IMR-90 (cell line): Measurements from ENCODE around the gene ALLC. TPM values are rescaled to one million over a fixed set of nuclear protein-coding genes. Genes with fewer than 3 reads are reported as not detected.

Experiments used
- ATAC-seq: fragments of 200-7000 bp; cut with Tn5 transposase; 2 replicates; pipeline ENCODE4 v1.9.1; 2020; ENCODE audit warnings: low read depth, mild to moderate bottlenecking, moderate library complexity
- BruUV-seq: library from RNA; stranded (reverse); fragments of 400-500 nt; replicated peaks from 2 replicates; lab custom pipeline; 2021; lab: Mats Ljungman, UMichigan
- CTCF ChIA-PET: fragments of 300-600 bp; formaldehyde crosslinking; extraction: SDS; loops from one replicate; lab custom pipeline; 2021; ENCODE audit warnings: antibody characterized with exemption; lab: Yijun Ruan, JAX
- POLR2A ChIA-PET: fragments of 300-600 bp; sonication (Branson Sonifier 250); formaldehyde crosslinking; loops from one replicate; lab custom pipeline; 2022; ENCODE audit warnings: antibody characterized with exemption; ENCODE audit not compliant: unreplicated experiment; lab: Charles Lee
- DNase-seq: peaks from one replicate; pipeline ENCODE4 v3.0.0; 2013
- H2AFZ ChIP-seq: replicated peaks from 2 replicates; pipeline ENCODE3; 2013; ENCODE audit warnings: low read length, mild to moderate bottlenecking; ENCODE audit not compliant: poor library complexity
- H2AK5ac ChIP-seq: 2 replicates; pipeline ENCODE4 v1.6.1; 2013; ENCODE audit warnings: low read depth, low read length, inconsistent platforms
- H2AK9ac ChIP-seq: replicated peaks from 2 replicates; pipeline ENCODE3; 2013; ENCODE audit warnings: mild to moderate bottlenecking, low read depth, low read length, moderate library complexity; ENCODE audit not compliant: poor library complexity
- H2BK120ac ChIP-seq: 2 replicates; pipeline ENCODE4 v1.6.1; 2013; ENCODE audit warnings: low read depth, low read length, inconsistent platforms
- H2BK15ac ChIP-seq: 3 replicates; pipeline ENCODE4 v1.6.1; 2013; ENCODE audit warnings: low read depth, low read length, inconsistent platforms
- H2BK20ac ChIP-seq: 2 replicates; pipeline ENCODE4 v1.6.1; 2013; ENCODE audit warnings: low read depth, mild to moderate bottlenecking, inconsistent platforms, low read length, moderate library complexity
- H2BK5ac ChIP-seq: 2 replicates; pipeline ENCODE4 v1.6.1; 2013; ENCODE audit warnings: mild to moderate bottlenecking, low read depth, low read length, inconsistent platforms; ENCODE audit not compliant: poor library complexity, severe bottlenecking
- H3K14ac ChIP-seq: replicated peaks from 2 replicates; pipeline ENCODE4 v1.6.1; 2013; ENCODE audit warnings: low read depth, low read length, inconsistent platforms
- H3K18ac ChIP-seq: 2 replicates; pipeline ENCODE4 v1.6.1; 2013; ENCODE audit warnings: low read depth, low read length, control low read depth
- H3K23ac ChIP-seq: 2 replicates; pipeline ENCODE4 v1.6.1; 2013; ENCODE audit warnings: low read depth, low read length, inconsistent platforms
- H3K27ac ChIP-seq: 2 replicates; pipeline ENCODE4 v1.5.1; 2013; ENCODE audit warnings: mild to moderate bottlenecking, control low read depth, low read length; ENCODE audit not compliant: insufficient read depth
- H3K27me3 ChIP-seq: 2 replicates; pipeline ENCODE4 v1.6.1; 2013; ENCODE audit warnings: low read length; ENCODE audit not compliant: control insufficient read depth, insufficient read depth
- H3K36me3 ChIP-seq: 2 replicates; pipeline ENCODE4 v1.6.1; 2013; ENCODE audit warnings: low read length, mixed read lengths; ENCODE audit not compliant: control insufficient read depth, insufficient read depth
- H3K4ac ChIP-seq: 2 replicates; pipeline ENCODE4 v1.6.1; 2013; ENCODE audit warnings: low read depth, low read length, inconsistent platforms
- H3K4me1 ChIP-seq: 2 replicates; pipeline ENCODE4 v1.6.1; 2013; ENCODE audit warnings: low read length, mixed read lengths; ENCODE audit not compliant: control insufficient read depth, insufficient read depth
- H3K4me2 ChIP-seq: 2 replicates; pipeline ENCODE4 v1.6.1; 2013; ENCODE audit warnings: low read depth, mild to moderate bottlenecking, control low read depth, low read length, moderate library complexity
- H3K4me3 ChIP-seq: 2 replicates; pipeline ENCODE4 v1.5.1; 2013; ENCODE audit warnings: low read depth, mild to moderate bottlenecking, control low read depth, low read length, moderate library complexity; ENCODE audit not compliant: insufficient read depth
- H3K56ac ChIP-seq: 2 replicates; pipeline ENCODE4 v1.6.1; 2013; ENCODE audit warnings: low read length, inconsistent platforms; ENCODE audit not compliant: insufficient read depth; ENCODE audit errors: extremely low read depth
- H3K79me1 ChIP-seq, 2 experiments: 2 replicates each; pipeline ENCODE4 v1.6.1; 2013; ENCODE audit warnings: low read length in 2 of 2, inconsistent platforms in 1 of 2, low read depth in 1 of 2
- H3K9ac ChIP-seq: 2 replicates; pipeline ENCODE4 v1.6.1; 2013; ENCODE audit warnings: low read depth, low read length, control low read depth
- H3K9me1 ChIP-seq: 2 replicates; pipeline ENCODE4 v1.6.1; 2013; ENCODE audit warnings: low read length, inconsistent platforms; ENCODE audit not compliant: insufficient read depth
- H3K9me3 ChIP-seq: 2 replicates; pipeline ENCODE4 v1.6.1; 2013; ENCODE audit warnings: low read length; ENCODE audit not compliant: control insufficient read depth, insufficient read depth
- H4K20me1 ChIP-seq: 2 replicates; pipeline ENCODE4 v1.6.1; 2013; ENCODE audit warnings: low read length, inconsistent platforms; ENCODE audit not compliant: insufficient read depth
- H4K5ac ChIP-seq: 2 replicates; pipeline ENCODE4 v1.6.1; 2013; ENCODE audit warnings: mild to moderate bottlenecking, low read depth, low read length, control low read depth
- H4K8ac ChIP-seq, 2 experiments: 2 replicates each; pipeline ENCODE4 v1.6.1; 2013; ENCODE audit warnings: low read depth in 2 of 2, low read length in 2 of 2, control low read depth in 1 of 2, inconsistent platforms in 1 of 2
- H4K91ac ChIP-seq: 2 replicates; pipeline ENCODE4 v1.6.1; 2013; ENCODE audit warnings: low read depth, low read length, inconsistent platforms; ENCODE audit not compliant: insufficient read depth
- BHLHE40 ChIP-seq: fragments of 150-350 bp; IDR thresholded peaks from 2 replicates; pipeline ENCODE4 v1.6.1; 2016; ENCODE audit warnings: mild to moderate bottlenecking, low read depth, low read length
- CEBPB ChIP-seq: IDR thresholded peaks from 2 replicates; pipeline ENCODE4 v1.6.1; 2012; ENCODE audit warnings: low read depth, low read length, improper control_type of control experiment
- CTCF ChIP-seq: conservative IDR thresholded peaks from 2 replicates; pipeline ENCODE4 v1.5.1; 2012; ENCODE audit warnings: mild to moderate bottlenecking, low read depth, low read length, improper control_type of control experiment
- FOS ChIP-seq: fragments of 150-350 bp; IDR thresholded peaks from 2 replicates; pipeline ENCODE4 v1.6.1; 2016; ENCODE audit warnings: low read depth, low read length
- MXI1 ChIP-seq: IDR thresholded peaks from 2 replicates; pipeline ENCODE4 v1.6.1; 2012; ENCODE audit warnings: low read depth, mild to moderate bottlenecking, low read length, moderate library complexity, borderline replicate concordance
- RFX5 ChIP-seq: IDR thresholded peaks from 2 replicates; pipeline ENCODE4 v1.8.0; 2012; ENCODE audit warnings: low read depth, mild to moderate bottlenecking, low read length, moderate library complexity
- SMC3 ChIP-seq: fragments of 150-350 bp; IDR thresholded peaks from 2 replicates; pipeline ENCODE4 v1.6.1; 2016; ENCODE audit warnings: low read depth, mild to moderate bottlenecking, antibody characterized with exemption, low read length, moderate library complexity
- WGBS, 2 experiments: methylation state at CpG; one replicate each; pipeline versions ENCODE4 v1.1.5 to v1.1.7; 2013; ENCODE audit warnings: missing lambda C conversion rate in 2 of 2; ENCODE audit not compliant: insufficient read length in 1 of 2; ENCODE audit errors: extremely low coverage in 2 of 2; 5-methylcytosine and 5-hydroxymethylcytosine counted together
- dilution Hi-C: fragments of 300-500 bp; cut with HindIII; formaldehyde crosslinking; loops from one replicate; pipeline ENCODE4 v1.14.3; 2018; ENCODE audit warnings: low sequenced_read_pairs; ENCODE audit not compliant: unreplicated experiment
- in situ Hi-C: fragments of 300-500 bp; cut with MboI; formaldehyde crosslinking; loops from 3 replicates; pipeline ENCODE4 v1.14.3; 2019; ENCODE audit warnings: low sequenced_read_pairs, inconsistent platforms, mixed read lengths
- intact Hi-C: fragments of 100-400 bp; cut with micrococcal nuclease; formaldehyde crosslinking; loops from 2 replicates; pipeline ENCODE4 v1.10.0; 2022
- polyA plus RNA-seq, 3 experiments: library from polyadenylated mRNA; depleted of rRNA; stranded (reverse); fragments of >200 nt; gene quantifications; 2 replicates each; pipeline ENCODE4 v1.2.3, GENCODE V29; 2012; ENCODE audit warnings: low replicate concordance in 1 of 3
- total RNA-seq: library from RNA; depleted of rRNA; stranded (reverse); fragments of >200 nt; gene quantifications from 2 replicates; pipeline ENCODE4 v1.2.3, GENCODE V29; 2012
- TF ChIP-seq, protein P1 (sequence below): fragments of 150-350 bp; IDR thresholded peaks from 2 replicates; pipeline ENCODE4 v1.6.1; 2016; ENCODE audit warnings: low read depth, mild to moderate bottlenecking, low read length, moderate library complexity, borderline replicate concordance
- TF ChIP-seq, protein P2 (sequence below): fragments of 150-350 bp; IDR thresholded peaks from 2 replicates; pipeline ENCODE4 v1.6.1; 2017; ENCODE audit warnings: mild to moderate bottlenecking, antibody characterized with exemption, low read length, low read depth

Gene ALLC
- total and polyA plus RNA-seq, 2 of the 4 experiments (the other 2 are of a cell fraction) = not detected

GRCh38 chr2:3679180-3679579, 21.2 kb downstream of the ALLC start:
- Histone ChIP-seq H2BK20ac (no peak overlapping the region), H3K23ac (no peak overlapping the region), H3K27ac (no peak overlapping the region), H4K8ac (no peak overlapping the region), H3K9me3 (no peaks in the 10 kb centered on the region), H4K5ac (no peak overlapping the region), H2AFZ (no peak overlapping the region), H3K79me1 (no peaks in the 10 kb centered on the region), H3K4ac (no peak overlapping the region), H3K4me3 (no peak overlapping the region), H3K9me1 (no peaks in the 10 kb centered on the region), H3K56ac (no peak overlapping the region), H3K9ac (no peak overlapping the region), H2AK5ac (no peak overlapping the region), H4K91ac (no peak overlapping the region), H2BK120ac (no peak overlapping the region), H3K18ac (no peak overlapping the region), H2AK9ac (no peak overlapping the region), H3K36me3 (no peaks in the 10 kb centered on the region), H2BK5ac (no peak overlapping the region), H4K20me1 (no peaks in the 10 kb centered on the region), H3K27me3 (peaks cover 8% of the 10 kb centered on the region), H3K14ac (no peak overlapping the region), H3K4me2 (no peak overlapping the region), H3K4me1 (no peaks in the 10 kb centered on the region), H2BK15ac (no peak overlapping the region)
- dilution Hi-C loops = no loop called here
- no CpG with 5 or more reads among the region's 2 CpGs for WGBS, 2 experiments
- ChIA-PET POLR2A (no interaction called here), CTCF (no interaction called here)
- TF ChIP-seq BHLHE40 (no peak), CEBPB (no peak), RFX5 (no peak), SMC3 (no peak), FOS (no peak), MXI1 (no peak), CTCF (no peak)
- TF ChIP-seq, protein P1, sequence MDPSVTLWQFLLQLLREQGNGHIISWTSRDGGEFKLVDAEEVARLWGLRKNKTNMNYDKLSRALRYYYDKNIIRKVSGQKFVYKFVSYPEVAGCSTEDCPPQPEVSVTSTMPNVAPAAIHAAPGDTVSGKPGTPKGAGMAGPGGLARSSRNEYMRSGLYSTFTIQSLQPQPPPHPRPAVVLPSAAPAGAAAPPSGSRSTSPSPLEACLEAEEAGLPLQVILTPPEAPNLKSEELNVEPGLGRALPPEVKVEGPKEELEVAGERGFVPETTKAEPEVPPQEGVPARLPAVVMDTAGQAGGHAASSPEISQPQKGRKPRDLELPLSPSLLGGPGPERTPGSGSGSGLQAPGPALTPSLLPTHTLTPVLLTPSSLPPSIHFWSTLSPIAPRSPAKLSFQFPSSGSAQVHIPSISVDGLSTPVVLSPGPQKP = no peak
- TF ChIP-seq, protein P2, sequence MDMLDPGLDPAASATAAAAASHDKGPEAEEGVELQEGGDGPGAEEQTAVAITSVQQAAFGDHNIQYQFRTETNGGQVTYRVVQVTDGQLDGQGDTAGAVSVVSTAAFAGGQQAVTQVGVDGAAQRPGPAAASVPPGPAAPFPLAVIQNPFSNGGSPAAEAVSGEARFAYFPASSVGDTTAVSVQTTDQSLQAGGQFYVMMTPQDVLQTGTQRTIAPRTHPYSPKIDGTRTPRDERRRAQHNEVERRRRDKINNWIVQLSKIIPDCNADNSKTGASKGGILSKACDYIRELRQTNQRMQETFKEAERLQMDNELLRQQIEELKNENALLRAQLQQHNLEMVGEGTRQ = no peak
- intact Hi-C loops = no loop called here
- no TSS peak for BruUV-seq
- DNase-seq (no peak), ATAC-seq (no peak)
- in situ Hi-C loops = no loop called here
